ENCODE measurements around the gene SAMD4B. TPM values are rescaled to one million over a fixed set of nuclear protein-coding genes. Genes with fewer than 3 reads are reported as not detected.

Gene SAMD4B
- total RNA-seq, 2 experiments from 2014 or later, result 59.4 to 60.0 TPM

DNA sequence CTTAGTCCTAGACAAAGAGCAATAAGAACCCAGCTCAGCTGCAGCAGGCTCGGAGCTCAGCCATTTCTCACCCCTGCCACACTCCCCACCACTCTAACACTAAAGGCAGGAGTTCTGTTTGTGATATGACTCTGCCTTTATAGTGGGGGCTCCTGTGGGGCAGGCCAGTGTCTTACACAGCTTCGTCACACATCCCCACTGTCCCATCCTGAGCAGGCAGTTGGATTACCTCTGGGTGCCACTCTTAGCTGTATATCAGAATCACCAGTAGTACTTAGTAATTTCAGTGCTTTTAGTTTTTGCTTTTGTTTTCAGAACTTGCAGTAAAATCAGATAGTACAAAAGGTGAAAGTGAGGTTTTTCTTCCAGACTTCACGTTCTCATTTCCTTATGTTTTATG lies 16.8 kb downstream of the SAMD4B start:
- POLR2A ChIA-PET, result no interaction called here

DNA sequence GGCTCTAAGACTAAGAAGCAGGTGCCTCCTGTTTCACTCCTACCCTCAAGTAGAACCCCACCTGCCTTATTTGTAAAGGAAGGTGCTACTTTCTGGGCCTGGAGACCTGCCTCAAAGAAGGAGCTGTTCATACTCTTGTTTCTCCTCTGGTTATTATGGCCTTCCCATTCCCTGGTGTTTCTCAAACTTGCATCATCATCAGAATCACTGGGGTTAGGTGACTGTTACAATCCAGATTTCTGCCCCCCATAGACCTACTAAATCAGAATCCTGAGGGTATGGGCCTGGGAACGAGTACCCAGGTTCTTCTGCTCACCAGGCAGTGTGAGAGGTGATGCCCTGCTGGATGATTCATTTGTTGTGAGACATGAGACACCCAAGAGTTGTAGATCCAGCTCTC lies 18.4 kb downstream of the SAMD4B start:
- DNase-seq (ENCODE audit: low spot score), result no peak
- no TSS peak for BruUV-seq (replicated peaks)
- no peaks in the 10 kb centered on the region for H3K4me1 ChIP-seq (ENCODE audit: insufficient read depth, low read length, poor library complexity, severe bottlenecking)
- intact Hi-C loops (cut with micrococcal nuclease; ENCODE audit: unreplicated experiment), result no loop called here
- no peaks in the 10 kb centered on the region for H3K79me2 ChIP-seq (ENCODE audit: insufficient read depth, low read depth, low read length)
- CTCF ChIA-PET (ENCODE audit: unreplicated experiment), result no interaction called here
- POLR2A ChIA-PET, result no interaction called here
- no peak overlapping the region for H3K27ac ChIP-seq (ENCODE audit: low read depth, low read length, poor library complexity, severe bottlenecking)
- H3K4me3 ChIP-seq (ENCODE audit: low read depth, low read length, poor library complexity, severe bottlenecking), result no peak overlapping the region
- no peaks in the 10 kb centered on the region for H3K9me3 ChIP-seq (ENCODE audit: low read length)
- H3K36me3 ChIP-seq (ENCODE audit: insufficient read depth, low read length), result peaks cover 81% of the 10 kb centered on the region
- H4K20me1 ChIP-seq (ENCODE audit: insufficient read depth, low read length), result no peaks in the 10 kb centered on the region
- TF ChIP-seq EZH2phosphoT487 (IDR thresholded peaks at IDR 0.05; ENCODE audit: borderline replicate concordance, low read depth, low read length), result no peak
- TF ChIP-seq, protein P1, sequence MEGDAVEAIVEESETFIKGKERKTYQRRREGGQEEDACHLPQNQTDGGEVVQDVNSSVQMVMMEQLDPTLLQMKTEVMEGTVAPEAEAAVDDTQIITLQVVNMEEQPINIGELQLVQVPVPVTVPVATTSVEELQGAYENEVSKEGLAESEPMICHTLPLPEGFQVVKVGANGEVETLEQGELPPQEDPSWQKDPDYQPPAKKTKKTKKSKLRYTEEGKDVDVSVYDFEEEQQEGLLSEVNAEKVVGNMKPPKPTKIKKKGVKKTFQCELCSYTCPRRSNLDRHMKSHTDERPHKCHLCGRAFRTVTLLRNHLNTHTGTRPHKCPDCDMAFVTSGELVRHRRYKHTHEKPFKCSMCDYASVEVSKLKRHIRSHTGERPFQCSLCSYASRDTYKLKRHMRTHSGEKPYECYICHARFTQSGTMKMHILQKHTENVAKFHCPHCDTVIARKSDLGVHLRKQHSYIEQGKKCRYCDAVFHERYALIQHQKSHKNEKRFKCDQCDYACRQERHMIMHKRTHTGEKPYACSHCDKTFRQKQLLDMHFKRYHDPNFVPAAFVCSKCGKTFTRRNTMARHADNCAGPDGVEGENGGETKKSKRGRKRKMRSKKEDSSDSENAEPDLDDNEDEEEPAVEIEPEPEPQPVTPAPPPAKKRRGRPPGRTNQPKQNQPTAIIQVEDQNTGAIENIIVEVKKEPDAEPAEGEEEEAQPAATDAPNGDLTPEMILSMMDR (conservative IDR thresholded peaks at IDR 0.05; ENCODE audit: low read length), result no peak
- no peaks in the 10 kb centered on the region for H3K9me2 ChIP-seq (ENCODE audit: insufficient read depth, low read length)
- no peak overlapping the region for H2AFZ ChIP-seq (ENCODE audit: low read length)
- H3K4me2 ChIP-seq (ENCODE audit: low read length), result no peak overlapping the region

More for the DNA sequence above, 16.8 kb downstream of the SAMD4B start:
- H2AFZ ChIP-seq (ENCODE audit: low read length), result no peak overlapping the region
- BruUV-seq (replicated peaks), result no TSS peak
- H3K27ac ChIP-seq (ENCODE audit: low read depth, low read length, poor library complexity, severe bottlenecking), result no peak overlapping the region
- H3K9me3 ChIP-seq (ENCODE audit: low read length), result no peaks in the 10 kb centered on the region
- H3K79me2 ChIP-seq (ENCODE audit: insufficient read depth, low read depth, low read length), result no peaks in the 10 kb centered on the region
- intact Hi-C loops (cut with micrococcal nuclease; ENCODE audit: unreplicated experiment), result no loop called here
- H3K36me3 ChIP-seq (ENCODE audit: insufficient read depth, low read length), result peaks cover 89% of the 10 kb centered on the region
- DNase-seq (ENCODE audit: low spot score), result no peak
- H3K4me2 ChIP-seq (ENCODE audit: low read length), result no peak overlapping the region
- CTCF ChIA-PET (ENCODE audit: unreplicated experiment), result no interaction called here
- H3K9me2 ChIP-seq (ENCODE audit: insufficient read depth, low read length), result no peaks in the 10 kb centered on the region
- TF ChIP-seq, protein P1 (conservative IDR thresholded peaks at IDR 0.05; ENCODE audit: low read length), result no peak
- no peak for TF ChIP-seq EZH2phosphoT487 (IDR thresholded peaks at IDR 0.05; ENCODE audit: borderline replicate concordance, low read depth, low read length)
- no peak overlapping the region for H3K4me3 ChIP-seq (ENCODE audit: low read depth, low read length, poor library complexity, severe bottlenecking)
- no peaks in the 10 kb centered on the region for H3K4me1 ChIP-seq (ENCODE audit: insufficient read depth, low read length, poor library complexity, severe bottlenecking)
- no peaks in the 10 kb centered on the region for H4K20me1 ChIP-seq (ENCODE audit: insufficient read depth, low read length)

DNA sequence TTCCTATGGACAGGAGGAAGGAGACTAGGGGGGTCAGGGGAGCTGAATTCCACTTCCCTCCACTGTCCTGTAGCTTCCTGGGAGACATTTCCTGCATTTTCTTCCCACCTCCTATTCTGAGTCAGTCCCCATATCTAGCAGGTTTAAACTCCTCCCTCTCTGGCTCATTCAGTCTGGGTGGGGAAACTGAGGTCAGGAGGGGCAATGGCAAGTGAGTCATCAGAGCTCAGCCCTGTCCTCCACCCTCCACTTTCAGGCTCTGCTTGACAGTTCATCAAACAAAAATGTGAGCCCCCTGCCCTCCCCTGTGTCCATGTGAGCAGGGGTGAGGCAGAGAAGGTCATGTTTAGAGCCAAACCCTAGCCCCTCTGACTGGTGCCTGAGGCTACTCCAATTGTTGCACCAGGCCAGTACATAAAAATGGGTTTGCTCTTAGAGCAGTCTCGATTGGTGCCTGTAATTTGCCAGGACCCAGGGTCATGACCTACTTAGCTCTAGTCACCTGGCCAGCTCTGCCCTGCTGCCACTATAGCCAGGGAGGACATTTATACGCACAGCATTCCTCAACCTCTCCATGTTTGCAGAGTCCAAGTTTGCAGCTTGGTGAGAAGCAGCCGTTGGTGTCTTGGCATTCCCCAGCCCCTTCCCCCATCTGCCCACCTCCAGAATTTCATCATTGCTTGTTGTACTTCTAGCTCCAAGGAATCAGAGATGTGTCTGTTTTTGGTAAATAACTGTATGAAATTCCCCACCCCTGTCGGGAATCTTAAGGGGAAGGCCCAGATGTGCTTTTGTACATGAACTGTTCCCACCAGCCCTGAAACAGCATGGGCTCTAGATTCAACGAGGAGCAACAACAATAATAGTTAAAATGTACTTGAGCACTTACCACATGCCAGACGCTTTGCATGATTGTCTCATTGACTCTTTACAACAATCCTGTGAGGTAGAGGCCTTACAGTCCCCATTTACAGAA lies 20.7 kb downstream of the SAMD4B start:
- no peak overlapping the region for H3K4me3 ChIP-seq (ENCODE audit: low read depth, low read length, poor library complexity, severe bottlenecking)
- TF ChIP-seq, protein P1 (conservative IDR thresholded peaks at IDR 0.05; ENCODE audit: low read length), result no peak
- no peak for TF ChIP-seq EZH2phosphoT487 (IDR thresholded peaks at IDR 0.05; ENCODE audit: borderline replicate concordance, low read depth, low read length)
- no peaks in the 10 kb centered on the region for H3K9me2 ChIP-seq (ENCODE audit: insufficient read depth, low read length)
- H3K36me3 ChIP-seq (ENCODE audit: insufficient read depth, low read length), result peaks cover 72% of the 10 kb centered on the region
- no peaks in the 10 kb centered on the region for H4K20me1 ChIP-seq (ENCODE audit: insufficient read depth, low read length)
- POLR2A ChIA-PET, result no interaction called here
- no peak for DNase-seq (ENCODE audit: low spot score)
- BruUV-seq (replicated peaks), result no TSS peak
- intact Hi-C loops (cut with micrococcal nuclease; ENCODE audit: unreplicated experiment), result no loop called here
- H3K79me2 ChIP-seq (ENCODE audit: insufficient read depth, low read depth, low read length), result no peaks in the 10 kb centered on the region
- CTCF ChIA-PET (ENCODE audit: unreplicated experiment), result no interaction called here
- H3K27ac ChIP-seq (ENCODE audit: low read depth, low read length, poor library complexity, severe bottlenecking), result no peak overlapping the region
- no peaks in the 10 kb centered on the region for H3K9me3 ChIP-seq (ENCODE audit: low read length)
- no peak overlapping the region for H2AFZ ChIP-seq (ENCODE audit: low read length)
- H3K4me2 ChIP-seq (ENCODE audit: low read length), result no peak overlapping the region
- no peaks in the 10 kb centered on the region for H3K4me1 ChIP-seq (ENCODE audit: insufficient read depth, low read length, poor library complexity, severe bottlenecking)
